ENCODE measurements around the gene SLC16A3. TPM values are rescaled to one million over a fixed set of nuclear protein-coding genes. Genes with fewer than 3 reads are reported as not detected.

SLC16A3 gene
- total and polyA plus RNA-seq, 2 donors (not counting 3 experiments of a cell fraction or from before 2014, with no cell fraction given), result 95.9 to 171 TPM

- H3K36me3 ChIP-seq (ENCODE audit: control insufficient read depth in 2 of 2, extremely low read depth in 1 of 2, insufficient read depth in 2 of 2, low read length in 2 of 2), result no peaks in the 10 kb centered on the region
- POLR2A ChIA-PET, result no interaction called here
- no peaks in the 10 kb centered on the region for H3K9me3 ChIP-seq (replicated peaks; ENCODE audit: control insufficient read depth, insufficient read depth, low read length)
- FAIRE-seq (no peak), DNase-seq (ENCODE audit: low read depth, low spot score) (no peak)
- BruUV-seq (replicated peaks), result no TSS peak
- peaks cover 17% of the 10 kb centered on the region for H3K4me1 ChIP-seq (ENCODE audit: control insufficient read depth, extremely low read depth, insufficient read depth, low read length)
- no peak overlapping the region for H3K4me3 ChIP-seq (replicated peaks in 1 of 3; ENCODE audit: insufficient read depth in 1 of 3, low read depth in 1 of 3, low read length in 3 of 3)
- H3K9me1 ChIP-seq (replicated peaks; ENCODE audit: control insufficient read depth, extremely low read depth, insufficient read depth, low read length), result no peaks in the 10 kb centered on the region
- dilution Hi-C loops (cut with MboI; ENCODE audit: extremely low pct_ligation_motif_present, low sequenced_read_pairs) (no loop called here), intact Hi-C loops (cut with micrococcal nuclease) (no loop called here)
- no peaks in the 10 kb centered on the region for H4K20me1 ChIP-seq (replicated peaks; ENCODE audit: control insufficient read depth, extremely low read depth, insufficient read depth, low read length)
- TF ChIP-seq EZH2 (IDR thresholded peaks at IDR 0.05; ENCODE audit: borderline replicate concordance, low read depth, low read length, severe bottlenecking), result no peak
- no peak for TF ChIP-seq JUN (IDR thresholded peaks at IDR 0.05; ENCODE audit: borderline replicate concordance, insufficient read depth, insufficient read length, low read depth)
- no peak for TF ChIP-seq GATA2 (IDR thresholded peaks at IDR 0.05; ENCODE audit: insufficient read depth, insufficient read length, low read depth, low read length)
- no peak for TF ChIP-seq POLR2A (IDR thresholded peaks at IDR 0.05; ENCODE audit: low read depth, low read length)
- TF ChIP-seq MAX (IDR thresholded peaks at IDR 0.05; ENCODE audit: insufficient read depth, insufficient read length), result no peak
- no peak for TF ChIP-seq POLR2AphosphoS5 (IDR thresholded peaks at IDR 0.05; ENCODE audit: insufficient read depth, low read depth, low read length)
- no peak for TF ChIP-seq CTCF (IDR thresholded peaks at IDR 0.05; ENCODE audit: extremely low read depth in 1 of 2, insufficient read depth in 1 of 2, low read depth in 1 of 2, low read length in 2 of 2)
- no peak for TF ChIP-seq MYC (IDR thresholded peaks at IDR 0.05; ENCODE audit: low read depth, low read length)
- peak overlapping the region; percentile 46 for H3K27ac ChIP-seq (ENCODE audit: insufficient read depth, low read depth, low read length)
- H3K27me3 ChIP-seq (ENCODE audit: control insufficient read depth in 2 of 2, insufficient read depth in 2 of 2, low read length in 2 of 2), result no peaks in the 10 kb centered on the region
- no peaks in the 10 kb centered on the region for H3K79me2 ChIP-seq (ENCODE audit: control insufficient read depth, insufficient read depth, low read length)
- no peak overlapping the region for H3K4me2 ChIP-seq (ENCODE audit: insufficient read depth, low read length)
- no peak overlapping the region for H3K9ac ChIP-seq (replicated peaks; ENCODE audit: extremely low read depth, insufficient read depth, low read length)
- H2AFZ ChIP-seq (ENCODE audit: low read depth, low read length), result no peak overlapping the region
- CTCF ChIA-PET, result no interaction called here
These were observed 58.4 kb downstream of the SLC16A3 start for GRCh38 chr17:82287013-82287867.
